Left renal pelvis (tissue), 4 donors: ENCODE results near the gene PLD1. TPM values are rescaled to one million over a fixed set of nuclear protein-coding genes. Genes with fewer than 3 reads are reported as not detected.

Experiments
- polyA plus RNA-seq, 4 donors: library from polyadenylated mRNA; unstranded; fragments of 120-200 nt; gene quantifications; one replicate each; pipeline ENCODE4 v1.2.1, GENCODE V29; 2013; ENCODE audit not compliant: insufficient read length in 4 of 4

Gene PLD1
- polyA plus RNA-seq, 4 donors, result 9.4 to 13.7 (median 12.8) TPM

Other genes with a start within 250 kb of the PLD1 start
- under 1 TPM in 3 of 4 donors, not detected in 1; 0.09 to 0.21 (median 0.10) TPM for gene TMEM212, start 32.9 kb upstream of the PLD1 start, polyA plus RNA-seq
- gene FNDC3B, start 229.1 kb upstream of the PLD1 start, polyA plus RNA-seq, result 10 to 100 TPM; 53.4 to 72.8 (median 68.4) TPM